Measurements from ENCODE around the gene LZTR1.

Gene LZTR1

GRCh38 chr22:20951151-20951931, 30.8 kb upstream of the LZTR1 start:
- DNase-seq (ENCODE audit: low read depth, low spot score), result no peak

GRCh38 chr22:20951932-20952380, 30.1 kb upstream of the LZTR1 start:
- no peak for DNase-seq (ENCODE audit: low read depth, low spot score)

- DNase-seq (ENCODE audit: low read depth, low spot score), result no peak
These were observed 29.4 kb upstream of the LZTR1 start for GRCh38 chr22:20952544-20953341.

- DNase-seq (ENCODE audit: low read depth, low spot score), result no peak
These were observed 28.8 kb upstream of the LZTR1 start for GRCh38 chr22:20953342-20953608.

- no peak for DNase-seq (ENCODE audit: low read depth, low spot score)
These were observed 28.2 kb upstream of the LZTR1 start for GRCh38 chr22:20953668-20954500.

GRCh38 chr22:20955548-20955947, 26.5 kb upstream of the LZTR1 start:
- no peak for DNase-seq (ENCODE audit: low read depth, low spot score)

GRCh38 chr22:20956258-20957101, 25.6 kb upstream of the LZTR1 start:
- no peak for DNase-seq (ENCODE audit: low read depth, low spot score)

GRCh38 chr22:20957102-20957682, 24.9 kb upstream of the LZTR1 start:
- DNase-seq (ENCODE audit: low read depth, low spot score), result no peak

GRCh38 chr22:20957683-20958431, 24.2 kb upstream of the LZTR1 start:
- DNase-seq (ENCODE audit: low read depth, low spot score), result no peak

GRCh38 chr22:20959578-20960461, 22.3 kb upstream of the LZTR1 start:
- no peak for DNase-seq (ENCODE audit: low read depth, low spot score)

GRCh38 chr22:20960609-20961008, 21.5 kb upstream of the LZTR1 start:
- DNase-seq (ENCODE audit: low read depth, low spot score), result no peak

- no peak for DNase-seq (ENCODE audit: low read depth, low spot score)
These were observed 19.6 kb upstream of the LZTR1 start for GRCh38 chr22:20962491-20962945.

GRCh38 chr22:20963201-20964052, 18.7 kb upstream of the LZTR1 start:
- no peak for DNase-seq (ENCODE audit: low read depth, low spot score)

- no peak for DNase-seq (ENCODE audit: low read depth, low spot score)
These were observed 17.9 kb upstream of the LZTR1 start for GRCh38 chr22:20964090-20964798.

- DNase-seq (ENCODE audit: low read depth, low spot score), result no peak
These were observed 17.3 kb upstream of the LZTR1 start for GRCh38 chr22:20964799-20965103.

GRCh38 chr22:20965104-20965887, 16.8 kb upstream of the LZTR1 start:
- DNase-seq (ENCODE audit: low read depth, low spot score), result no peak

All from smooth muscle cell of the brain vasculature (primary cell).